Posterior vena cava (tissue), 2 donors: ENCODE data around the gene PAPSS1. TPM values are rescaled to one million over a fixed set of nuclear protein-coding genes. Genes with fewer than 3 reads are reported as not detected.
"Not testable (repeated sequence)": the region's sequence is repeated elsewhere in the genome, so short reads cannot be mapped to it uniquely, and the experiment has no call there.

Experiments used
- DNase-seq: peaks from one replicate; pipeline ENCODE4 v3.0.0-alpha.2; 2020; ENCODE audit warnings: low spot score
- intact Hi-C, 2 donors: fragments of 100-400 bp; cut with DNase I; formaldehyde crosslinking; loops; one replicate each; pipeline versions ENCODE4 v1.14.1 to v1.14.2; 2022 to 2023
- total RNA-seq, 2 donors: library from RNA; stranded (reverse); fragmentation: NEBNext Ultra II Directional; extraction: Animal tissue kit (Norgen Biotek cat#: 25700); gene quantifications; one replicate each; pipeline ENCODE4 v1.2.1, GENCODE V29; 2021
- donor health status: DM: yes; HTN: yes; CAD: no.
- donor health status: DM: yes; HTN: yes; CAD: no.

PAPSS1 gene
- total RNA-seq, 2 donors from 2014 or later: 31.6 to 32.5 TPM

DNA sequence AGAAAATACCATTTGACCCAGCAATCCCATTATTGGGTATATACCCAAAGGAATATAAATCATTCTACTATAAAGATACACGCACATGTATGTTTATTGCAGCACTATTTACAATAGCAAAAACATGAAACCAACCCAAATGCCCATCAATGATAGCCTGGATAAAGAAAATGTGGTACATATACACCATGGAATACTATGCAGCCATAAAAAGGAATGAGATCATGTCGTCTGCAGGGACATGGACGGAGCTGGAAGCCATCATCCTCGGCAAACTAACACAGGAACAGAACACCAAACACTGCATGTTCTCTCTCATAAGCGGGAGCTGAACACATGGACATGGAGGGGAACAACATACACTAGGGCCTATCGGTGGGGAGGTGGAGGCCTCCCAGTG lies 23.8 kb downstream of the PAPSS1 start:
- DNase-seq, intact Hi-C loops: not testable (repeated sequence)

DNA sequence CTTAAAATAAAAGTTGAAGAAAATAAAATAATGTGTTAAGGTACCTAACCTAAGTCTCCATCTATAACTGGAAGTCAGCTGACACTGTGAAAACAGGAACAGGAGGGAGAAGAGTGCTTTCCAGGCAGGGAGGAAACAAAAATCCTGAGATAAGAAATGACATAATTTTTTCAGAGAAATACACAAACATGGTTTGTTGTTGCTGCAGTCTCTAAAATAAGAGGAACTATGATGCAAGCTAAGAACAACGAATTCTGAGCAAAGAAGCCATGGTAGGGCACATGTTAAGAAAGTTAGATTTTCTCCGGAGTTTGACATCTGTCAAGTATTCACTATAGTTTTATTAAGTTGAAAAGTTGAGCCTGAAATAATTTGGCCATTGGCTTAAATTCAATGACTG lies 26.9 kb downstream of the PAPSS1 start:
- intact Hi-C loops: no loop called here
- no peak for DNase-seq

DNA sequence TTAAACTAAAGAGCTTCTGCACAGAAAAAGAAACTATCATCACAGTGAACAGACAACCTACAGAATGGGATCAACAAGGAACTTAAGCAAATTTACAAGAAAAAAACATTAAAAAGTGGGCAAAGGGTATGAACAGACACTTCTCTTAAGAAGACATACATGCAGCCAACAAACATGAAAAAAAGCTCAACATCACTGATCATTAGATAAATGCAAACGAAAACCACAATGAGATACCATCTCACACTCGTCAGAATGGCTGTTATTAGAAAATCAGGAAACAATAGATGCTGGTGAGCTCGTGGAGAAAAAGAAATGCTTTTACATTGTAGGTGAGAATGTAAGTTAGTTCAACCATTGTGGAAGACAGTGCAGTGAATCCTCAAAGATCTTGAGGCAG lies 27.8 kb downstream of the PAPSS1 start:
- intact Hi-C loops: no loop called here
- no peak for DNase-seq

DNA sequence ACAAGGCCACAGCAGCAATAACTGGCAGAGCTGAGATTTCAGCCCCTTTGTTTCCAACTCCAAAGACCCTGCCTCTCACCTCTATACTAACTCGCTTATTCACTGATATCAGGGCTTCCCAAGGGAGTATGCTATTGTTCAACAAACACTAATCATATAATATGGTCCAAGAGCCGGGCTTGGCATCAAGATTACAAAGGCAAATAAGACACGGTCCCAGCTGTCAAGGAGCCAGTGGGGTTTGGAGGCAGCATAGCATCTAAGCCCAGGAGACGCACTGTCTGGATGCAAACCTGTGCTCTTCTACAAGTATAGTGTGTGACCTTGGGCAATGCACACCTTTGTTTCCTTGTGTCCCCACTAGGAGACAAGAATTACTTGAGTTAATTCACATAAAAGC lies 28.7 kb downstream of the PAPSS1 start:
- intact Hi-C loops: no loop called here
- no peak for DNase-seq

DNA sequence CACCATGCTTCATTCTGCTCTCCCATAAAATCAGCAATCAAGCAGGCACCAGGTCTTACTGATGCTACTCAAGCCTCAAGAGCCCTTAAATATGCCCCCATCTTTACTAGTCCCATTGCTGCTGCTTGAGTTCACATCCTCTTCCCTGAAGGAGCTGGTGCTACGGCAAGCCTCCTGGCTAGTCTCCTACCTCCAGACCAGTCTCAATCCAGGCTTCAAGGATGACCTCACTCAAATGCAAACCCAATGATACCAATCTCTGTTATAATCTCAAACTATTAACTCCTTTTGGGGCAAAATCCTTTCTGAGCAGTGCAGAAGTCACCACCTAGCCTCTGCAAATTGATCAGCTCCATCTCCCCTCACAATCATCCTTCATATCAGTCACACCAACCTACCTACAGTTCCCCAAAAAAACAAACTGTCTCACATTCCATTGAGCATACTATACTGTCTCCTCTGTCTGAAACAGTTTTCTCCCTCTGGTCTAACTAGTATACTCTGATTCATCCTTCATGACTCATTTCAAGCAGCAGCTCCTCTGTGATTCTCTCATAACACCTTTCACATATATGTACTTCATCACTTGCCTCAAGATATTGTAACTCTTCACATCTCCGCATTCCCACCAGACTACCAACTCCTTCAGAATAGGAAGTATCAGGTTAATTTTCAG lies 30.0 kb downstream of the PAPSS1 start:
- no peak for DNase-seq
- intact Hi-C loops: no loop called here

DNA sequence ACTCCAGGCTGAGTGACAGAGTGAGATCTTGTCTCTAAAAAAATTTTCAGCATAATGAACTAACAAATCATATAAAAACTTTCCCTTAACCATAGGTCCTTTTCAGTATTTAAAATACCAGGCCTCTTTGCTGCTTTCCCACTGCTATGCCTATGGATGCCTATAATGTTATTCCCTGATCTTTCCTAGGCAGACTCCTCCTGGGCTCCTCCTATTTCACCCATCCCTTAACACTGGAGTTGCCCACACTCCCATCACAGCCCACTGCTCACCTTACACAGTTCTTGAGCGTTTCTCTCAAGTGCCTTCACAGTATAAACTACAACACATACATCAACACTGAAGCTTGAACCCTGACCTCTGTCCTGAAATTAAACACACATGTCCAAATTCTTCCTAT lies 31.6 kb downstream of the PAPSS1 start:
- intact Hi-C loops: no loop called here

DNA sequence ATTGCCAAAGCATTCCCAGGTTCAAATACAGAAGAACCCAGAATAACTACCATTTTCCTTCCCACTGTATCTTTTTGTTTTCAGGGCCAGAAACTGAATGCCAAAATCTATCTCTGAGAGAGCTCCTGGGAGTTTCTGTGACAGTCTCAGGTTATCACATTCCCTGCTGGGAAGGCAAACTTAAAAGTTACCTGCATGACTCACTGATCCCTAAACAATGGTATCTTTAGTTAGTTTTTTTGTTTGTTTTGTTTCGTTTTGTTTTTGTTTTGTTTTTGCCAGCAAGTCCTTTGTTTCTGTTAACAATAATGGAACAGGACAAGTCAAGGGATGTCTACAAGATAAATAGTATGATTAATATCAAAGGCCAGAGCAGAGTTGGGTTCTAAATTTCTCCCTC lies 34.3 kb downstream of the PAPSS1 start:
- intact Hi-C loops: no loop called here
- no peak for DNase-seq

More for the DNA sequence above, 31.6 kb downstream of the PAPSS1 start:
- no peak for DNase-seq

DNA sequence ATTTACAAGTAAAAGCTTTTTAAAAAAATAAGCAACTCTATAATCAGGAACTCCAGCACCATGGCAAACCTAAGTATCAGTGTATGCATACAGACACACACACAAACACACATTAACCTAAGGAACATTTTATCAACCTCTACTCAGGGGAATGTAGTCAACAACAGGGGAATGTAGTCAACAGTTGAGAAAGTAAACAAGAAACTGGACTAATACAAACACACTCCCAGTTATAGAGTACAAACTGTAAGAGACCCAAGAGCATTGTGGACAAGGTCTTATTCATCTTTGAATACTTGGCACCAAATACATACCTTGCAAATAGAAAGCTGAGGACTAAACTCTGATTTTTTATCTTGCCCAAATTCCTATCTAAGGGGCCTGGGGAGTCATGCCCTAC lies 36.2 kb downstream of the PAPSS1 start:
- intact Hi-C loops: no loop called here
- DNase-seq: no peak

DNA sequence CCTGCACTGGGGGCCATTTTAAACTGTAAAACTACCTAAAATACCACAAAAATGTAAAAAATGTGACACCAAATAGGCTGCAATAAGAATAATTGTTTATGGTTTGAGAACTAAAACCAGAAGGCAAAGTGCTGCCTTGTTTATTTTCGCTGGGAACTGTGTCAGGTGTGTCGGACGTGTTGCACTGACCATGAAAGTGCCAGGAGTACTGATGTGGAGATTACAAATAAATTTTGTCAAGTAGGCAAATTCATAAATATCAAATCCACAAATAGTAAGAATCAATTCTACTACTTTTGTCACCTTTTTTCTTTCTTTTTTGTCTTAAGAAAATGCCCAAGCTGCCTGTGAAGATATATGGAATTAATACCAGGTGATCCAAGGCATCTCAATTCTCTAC lies 37.7 kb downstream of the PAPSS1 start:
- no peak for DNase-seq
- intact Hi-C loops: no loop called here

DNA sequence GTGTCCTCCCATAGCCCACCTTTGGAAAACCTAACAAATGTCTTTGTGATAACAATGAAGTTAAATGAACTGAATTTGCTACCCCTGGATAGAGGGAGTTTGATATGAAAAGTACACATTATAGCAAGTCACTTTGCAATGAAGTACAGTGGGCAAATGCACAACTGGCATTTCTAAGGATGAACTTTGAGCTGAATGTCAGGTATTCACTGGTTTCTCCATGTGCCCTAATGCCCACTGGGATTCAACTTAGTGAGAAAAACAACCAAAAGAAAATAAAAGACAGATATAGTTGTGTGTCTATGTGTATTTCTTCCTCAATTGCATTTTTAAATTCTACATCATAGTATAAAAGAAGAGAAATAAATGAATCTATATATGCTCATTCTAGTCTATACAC lies 51.0 kb downstream of the PAPSS1 start:
- intact Hi-C loops: no loop called here
- DNase-seq: no peak

DNA sequence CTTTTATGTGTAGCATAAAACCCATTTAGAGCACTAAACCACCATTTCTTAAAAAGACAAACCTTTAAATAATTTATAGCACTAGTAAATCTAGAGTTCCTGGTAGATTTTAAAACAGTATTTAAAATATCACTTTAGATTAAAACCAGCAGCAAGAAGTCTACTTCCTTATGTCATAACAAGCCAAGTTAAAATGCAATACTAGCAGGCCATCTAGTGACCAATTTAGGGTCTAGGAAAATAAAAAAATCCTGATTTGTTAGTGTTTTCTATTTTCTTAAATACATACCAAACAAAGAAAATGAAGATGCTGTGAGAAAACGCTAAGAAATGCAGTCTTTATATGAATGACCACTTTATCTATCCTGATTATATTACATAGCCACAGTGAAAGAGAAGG lies 53.9 kb downstream of the PAPSS1 start:
- no peak for DNase-seq
- intact Hi-C loops: no loop called here

DNA sequence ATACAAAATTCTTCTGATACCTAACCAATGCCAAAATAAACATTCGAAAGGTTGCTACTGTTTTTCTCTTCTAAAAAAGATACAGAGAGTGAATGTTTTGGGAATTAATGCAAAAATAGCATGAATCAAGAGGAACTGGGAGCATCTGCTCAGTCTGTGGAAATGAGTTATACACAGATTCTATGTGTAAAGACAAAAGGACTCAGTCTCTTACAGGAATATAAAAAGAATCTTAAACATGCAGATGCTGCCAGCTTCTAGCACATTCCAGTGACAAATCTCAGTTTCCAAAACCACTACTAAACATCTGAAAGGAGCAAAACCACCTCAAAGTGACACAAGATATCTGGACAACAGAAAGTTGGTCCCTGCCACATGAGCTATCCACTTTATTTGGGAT lies 55.0 kb downstream of the PAPSS1 start:
- intact Hi-C loops: no loop called here

DNA sequence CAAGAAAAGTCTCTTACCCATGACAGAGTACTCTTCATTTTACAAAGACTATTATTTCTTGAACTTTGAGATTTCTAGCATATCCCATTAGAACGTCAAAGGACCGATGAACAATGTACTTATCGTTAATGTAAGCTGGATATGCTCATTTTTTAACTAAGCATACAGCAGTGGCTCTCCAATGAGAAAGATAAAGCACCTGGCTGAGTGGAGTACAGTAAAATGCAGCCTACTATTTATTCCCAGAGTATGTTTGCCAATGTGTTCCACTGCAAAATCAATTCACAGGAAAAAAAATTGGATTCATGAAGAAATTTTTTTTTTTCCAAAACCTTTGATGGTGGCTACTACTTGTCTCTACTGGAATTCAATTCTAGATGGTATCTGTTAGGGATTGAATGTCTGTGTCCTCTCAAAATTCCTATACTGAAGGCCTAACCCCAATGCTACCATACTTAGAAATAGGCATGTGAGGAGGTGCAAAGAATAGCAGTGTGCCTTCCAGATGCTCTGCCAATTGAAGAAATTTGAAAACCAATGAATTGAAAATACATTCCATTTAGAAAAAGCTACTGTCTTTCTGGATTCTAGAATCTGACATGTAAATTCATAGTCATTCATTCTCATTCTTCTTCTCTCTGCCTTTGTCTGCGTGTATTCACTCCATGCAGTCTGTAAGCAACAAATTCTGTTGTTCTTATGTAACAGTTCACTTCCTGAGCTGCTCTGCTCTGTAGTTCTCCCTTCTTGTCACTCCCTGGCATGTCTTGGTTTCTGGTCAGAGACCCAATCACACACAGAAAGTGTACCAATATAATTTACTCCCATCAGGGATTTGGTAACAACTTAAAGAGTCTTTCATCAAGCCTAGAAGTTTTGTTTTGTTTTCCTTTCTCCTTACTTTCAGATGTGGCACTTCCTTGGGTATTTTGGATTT lies 61.4 kb downstream of the PAPSS1 start:
- intact Hi-C loops: no loop called here
- no peak for DNase-seq

More for the DNA sequence above, 55.0 kb downstream of the PAPSS1 start:
- DNase-seq: no peak

DNA sequence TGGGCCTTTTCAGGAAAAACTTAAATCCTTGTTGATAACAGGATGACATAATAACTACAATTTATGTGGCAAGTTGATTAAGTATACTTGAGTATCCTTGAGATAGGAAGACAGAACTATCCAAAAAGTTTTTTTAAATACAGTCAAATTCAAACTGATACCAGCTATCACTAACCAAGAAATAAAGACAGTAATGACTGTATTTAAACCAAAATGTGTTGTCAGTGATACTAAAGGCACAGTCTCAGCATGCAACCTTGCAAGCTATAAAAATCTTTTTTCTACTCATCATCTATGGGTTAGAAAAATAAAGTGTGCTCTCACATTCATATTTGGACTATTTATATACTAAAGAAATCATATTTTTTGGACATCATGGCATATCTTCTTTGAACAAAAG lies 64.7 kb downstream of the PAPSS1 start:
- intact Hi-C loops: no loop called here
- DNase-seq: no peak

DNA sequence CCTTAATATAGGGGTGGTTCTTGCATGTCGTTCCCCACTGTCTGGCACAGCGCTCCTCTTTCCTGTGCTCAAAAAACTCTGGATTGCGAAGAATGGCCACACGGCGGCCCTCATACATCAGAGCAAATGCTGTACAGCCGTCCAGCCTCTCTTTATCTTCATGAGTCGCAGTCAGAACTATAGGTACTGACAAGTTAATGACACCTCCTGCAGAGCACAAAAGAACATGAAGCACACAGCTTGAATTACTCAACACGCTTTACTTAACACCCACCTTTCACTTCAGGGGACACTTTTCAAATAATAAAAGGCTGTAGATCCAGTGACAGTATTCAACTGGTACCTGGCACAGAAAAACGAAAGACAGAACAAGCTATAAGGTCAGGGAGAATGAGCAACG lies 65.3 kb downstream of the PAPSS1 start:
- intact Hi-C loops: no loop called here
- no peak for DNase-seq

DNA sequence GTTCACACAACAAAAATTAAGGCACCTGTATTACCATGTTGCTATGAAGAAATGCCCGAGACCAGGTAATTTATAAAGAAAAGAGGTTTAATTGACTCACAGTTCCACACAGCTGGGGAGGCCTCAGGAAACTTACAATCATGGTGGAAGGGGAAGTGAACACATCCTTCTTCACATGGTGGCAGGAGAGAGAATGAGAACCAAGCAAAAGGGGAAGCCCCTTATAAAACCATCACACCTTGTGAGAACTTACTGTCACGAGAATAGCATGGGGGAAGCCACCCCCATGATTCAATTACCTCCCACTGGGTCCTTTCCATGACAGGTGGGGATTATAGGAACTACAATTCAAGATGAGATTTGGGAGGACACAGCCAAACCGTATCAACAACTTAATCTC lies 68.6 kb downstream of the PAPSS1 start:
- intact Hi-C loops: not testable (repeated sequence)

DNA sequence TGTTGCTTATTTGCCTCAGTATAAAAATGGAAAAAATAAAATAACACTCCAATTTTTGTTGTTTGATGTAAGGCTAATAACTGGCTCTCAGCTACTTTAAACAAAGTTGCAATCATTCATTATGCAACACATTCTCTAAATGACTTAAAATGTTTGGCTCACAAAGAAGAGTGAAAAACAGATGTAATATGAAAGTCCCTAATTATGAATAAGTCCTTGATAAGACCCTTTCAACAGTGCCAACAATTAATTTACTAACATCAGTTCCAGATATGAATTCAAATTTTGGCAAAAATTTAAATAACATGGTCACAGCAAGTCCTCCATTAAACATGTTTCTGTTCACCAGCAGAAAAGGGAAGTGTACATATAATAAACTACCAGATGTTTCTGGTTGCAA lies 69.8 kb downstream of the PAPSS1 start:
- intact Hi-C loops: no loop called here
- no peak for DNase-seq

More for the DNA sequence above, 68.6 kb downstream of the PAPSS1 start:
- not testable (repeated sequence) for DNase-seq

DNA sequence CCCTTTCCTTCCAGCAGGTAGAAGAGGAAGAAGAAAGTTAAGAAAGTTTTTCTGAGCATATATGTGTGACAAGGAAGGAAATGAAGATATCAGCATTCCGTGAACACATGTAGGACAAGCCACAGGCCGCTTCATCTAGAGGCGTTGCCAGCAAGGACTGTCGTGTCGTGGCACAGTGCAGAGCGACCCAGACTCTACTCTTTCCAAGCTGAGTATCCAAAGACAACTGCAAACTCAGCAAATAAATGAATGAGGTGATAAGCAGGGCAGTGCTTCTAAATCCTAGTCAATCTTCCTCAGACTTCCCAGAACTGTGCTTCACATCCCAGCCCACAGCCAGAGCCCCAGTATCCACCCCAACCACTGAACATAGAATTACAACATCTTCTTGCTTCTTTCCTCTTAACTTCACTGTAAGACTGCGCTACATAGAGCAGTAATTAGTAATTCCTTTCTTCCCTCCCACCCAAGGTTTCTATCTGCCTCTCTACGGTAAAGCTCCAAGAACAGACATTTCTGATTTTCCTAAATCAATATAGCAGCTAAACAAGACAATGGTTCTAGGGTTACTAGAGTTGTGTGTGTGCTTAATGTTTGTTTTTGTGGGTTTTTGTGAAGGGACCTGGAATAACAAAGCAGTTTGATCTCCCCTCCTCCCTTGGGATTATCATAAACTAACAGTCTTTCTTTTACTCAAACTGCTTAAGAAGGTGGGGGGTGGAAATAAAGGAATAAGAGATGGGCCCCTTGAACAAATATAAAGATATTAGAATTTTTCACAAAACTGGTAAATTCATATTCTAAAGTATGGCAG lies 71.6 kb downstream of the PAPSS1 start:
- DNase-seq: no peak
- intact Hi-C loops: no loop called here

DNA sequence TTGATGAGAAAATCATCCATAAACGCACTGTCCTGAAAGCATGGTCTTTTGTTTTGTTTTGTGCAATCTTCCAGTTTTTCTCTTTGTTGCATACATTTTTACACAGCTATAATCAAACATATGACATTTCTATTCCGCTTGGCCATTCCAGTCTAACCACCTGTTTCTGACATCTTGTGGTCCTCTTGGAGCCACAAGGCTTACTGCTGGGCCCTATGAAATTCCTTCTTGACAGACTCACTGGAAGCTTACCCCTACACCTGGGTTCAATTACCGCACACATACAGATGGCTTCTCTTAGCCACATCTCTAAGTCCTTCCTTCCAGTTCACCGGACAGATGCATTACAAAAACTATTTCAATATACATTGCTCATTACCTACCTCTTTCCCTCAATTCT lies 72.4 kb downstream of the PAPSS1 start:
- intact Hi-C loops: no loop called here
- no peak for DNase-seq

DNA sequence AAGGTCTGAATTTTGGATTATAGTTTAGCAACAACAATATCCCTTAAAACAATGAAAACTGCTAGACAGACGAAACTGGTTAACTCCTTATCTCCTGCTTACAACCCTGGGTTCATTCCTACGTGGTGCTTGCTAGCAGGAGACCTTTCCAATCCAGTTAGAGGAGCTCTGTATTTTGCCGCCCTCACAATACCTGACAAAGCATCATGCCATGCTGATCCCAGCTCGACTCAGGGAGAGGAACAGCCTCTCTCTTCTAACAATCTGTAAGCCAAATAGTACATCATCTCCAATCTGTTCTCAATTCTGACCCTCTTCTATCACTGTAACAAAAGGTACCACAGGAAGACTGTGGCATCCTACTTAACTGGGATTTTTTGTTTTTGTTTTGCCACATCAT lies 74.4 kb downstream of the PAPSS1 start:
- intact Hi-C loops: no loop called here
- no peak for DNase-seq
